ENCODE data around the gene TMCO4. TPM values are rescaled to one million over a fixed set of nuclear protein-coding genes. Genes with fewer than 3 reads are reported as not detected.
A peak's percentile ranks its signal among the peaks of the same experiment; 100 is the strongest.

Gene TMCO4
- total and polyA plus RNA-seq, 2 of the 4 experiments (the other 2 are of a cell fraction): 7.3 to 8.6 TPM

DNA sequence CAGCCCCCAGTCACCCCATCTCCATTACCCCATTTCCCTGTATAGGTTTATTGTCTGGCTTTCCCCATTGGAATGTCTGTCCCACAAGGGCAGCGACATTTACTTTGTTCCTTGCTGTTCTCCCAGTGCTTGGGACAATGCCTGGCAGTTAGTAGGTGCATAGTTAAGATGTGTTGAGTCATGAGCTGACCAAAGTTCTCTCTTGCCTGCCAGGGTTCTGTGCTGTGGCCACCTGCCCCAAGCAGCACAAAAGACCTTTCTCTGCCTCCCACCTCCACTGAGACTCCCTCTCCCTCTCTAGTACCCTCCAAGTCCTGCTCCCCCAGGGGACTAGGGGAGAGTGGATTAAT lies 40.0 kb downstream of the TMCO4 start:
- no peak overlapping the region for H3K4me2 ChIP-seq (ENCODE audit: low read depth, low read length)
- H3K27me3 ChIP-seq (ENCODE audit: control insufficient read depth, insufficient read depth, low read length): no peaks in the 10 kb centered on the region
- POLR2A ChIA-PET (ENCODE audit: unreplicated experiment): no interaction called here
- in situ Hi-C loops (cut with MboI; ENCODE audit: low sequenced_read_pairs) (no loop called here), dilution Hi-C loops (cut with HindIII; ENCODE audit: low sequenced_read_pairs, unreplicated experiment) (no loop called here), intact Hi-C loops (cut with micrococcal nuclease) (no loop called here)
- H3K23ac ChIP-seq (ENCODE audit: low read depth, low read length): no peak overlapping the region
- H3K36me3 ChIP-seq (ENCODE audit: control insufficient read depth, insufficient read depth, low read length): no peaks in the 10 kb centered on the region
- H2BK20ac ChIP-seq (ENCODE audit: low read depth, low read length): peak overlapping the region; percentile 73; the same call in 1 of the 2 replicates
- peaks cover 15% of the 10 kb centered on the region; the same call in 1 of the 2 replicates for H3K9me1 ChIP-seq (ENCODE audit: insufficient read depth, low read length)
- no peak overlapping the region for H3K14ac ChIP-seq (replicated peaks; ENCODE audit: low read depth, low read length)
- peak; percentile 40 for DNase-seq
- H3K18ac ChIP-seq (ENCODE audit: low read depth, low read length): no peak overlapping the region
- no peak overlapping the region for H3K56ac ChIP-seq (ENCODE audit: extremely low read depth, insufficient read depth, low read length)
- H3K4me1 ChIP-seq (ENCODE audit: control insufficient read depth, insufficient read depth, low read length): peaks cover 7% of the 10 kb centered on the region
- H3K4ac ChIP-seq (ENCODE audit: low read depth, low read length): no peak overlapping the region; the same call in 1 of the 2 replicates
- no peak overlapping the region for H3K27ac ChIP-seq (ENCODE audit: insufficient read depth, low read length)
- H3K9me3 ChIP-seq (ENCODE audit: control insufficient read depth, insufficient read depth, low read length): no peaks in the 10 kb centered on the region
- H4K5ac ChIP-seq (ENCODE audit: low read depth, low read length): no peak overlapping the region
- no TSS peak for BruUV-seq (replicated peaks)
- peaks cover 0 to under 1% of the 10 kb centered on the region in 2 experiments; a peak in 1 of 4 replicates for H3K79me1 ChIP-seq (ENCODE audit: low read depth in 1 of 2, low read length in 2 of 2)
- no peak overlapping the region for H3K4me3 ChIP-seq (ENCODE audit: insufficient read depth, low read depth, low read length)
- peak overlapping the region; percentile 2; the same call in 1 of the 2 replicates for H2AK5ac ChIP-seq (ENCODE audit: low read depth, low read length)
- no CpG with 5 or more reads among the region's 1 CpG for WGBS, 2 experiments (ENCODE audit: extremely low coverage in 2 of 2, insufficient read length in 1 of 2)
- no peak overlapping the region; a peak in 1 of 4 replicates for H4K8ac ChIP-seq (ENCODE audit: low read depth in 2 of 2, low read length in 2 of 2)
- H4K20me1 ChIP-seq (ENCODE audit: insufficient read depth, low read length): no peaks in the 10 kb centered on the region
- H2AFZ ChIP-seq (replicated peaks; ENCODE audit: low read length, poor library complexity): no peak overlapping the region
- H2BK120ac ChIP-seq (ENCODE audit: low read depth, low read length): peak overlapping the region; percentile 2; the same call in 1 of the 2 replicates
- H4K91ac ChIP-seq (ENCODE audit: insufficient read depth, low read depth, low read length): peak overlapping the region; percentile 31; the same call in 1 of the 2 replicates
- H2BK5ac ChIP-seq (ENCODE audit: low read depth, low read length, poor library complexity, severe bottlenecking): no peak overlapping the region
- H3K9ac ChIP-seq (ENCODE audit: low read depth, low read length): no peak overlapping the region
- no peak overlapping the region for H2AK9ac ChIP-seq (replicated peaks; ENCODE audit: low read depth, low read length, poor library complexity)
- CTCF ChIA-PET: interaction anchor here (1.3 to 1.6 kb wide), 2 partner anchors 44 to 52 kb away, joined by 3 to 6 read pairs; no protein-coding TSS in a partner anchor
- no peak for ATAC-seq (ENCODE audit: low read depth)
- TF ChIP-seq SMC3 (IDR thresholded peaks at IDR 0.05; ENCODE audit: low read depth, low read length) (no peak), MAZ (IDR thresholded peaks at IDR 0.05; ENCODE audit: borderline replicate concordance, low read depth, low read length) (no peak), CEBPB (IDR thresholded peaks at IDR 0.05; ENCODE audit: low read depth, low read length) (no peak), MAFK (IDR thresholded peaks at IDR 0.05; ENCODE audit: low read depth, low read length) (no peak), RAD21 (IDR thresholded peaks at IDR 0.05; ENCODE audit: low read length) (no peak), RCOR1 (IDR thresholded peaks at IDR 0.05; ENCODE audit: insufficient replicate concordance, low read length) (no peak), CHD1 (IDR thresholded peaks at IDR 0.05; ENCODE audit: low read depth, low read length) (no peak), BHLHE40 (IDR thresholded peaks at IDR 0.05; ENCODE audit: low read depth, low read length) (no peak), MXI1 (IDR thresholded peaks at IDR 0.05; ENCODE audit: borderline replicate concordance, low read depth, low read length) (no peak), RFX5 (IDR thresholded peaks at IDR 0.05; ENCODE audit: low read depth, low read length) (no peak), POLR2A (IDR thresholded peaks at IDR 0.05; ENCODE audit: low read depth, low read length) (no peak), FOS (IDR thresholded peaks at IDR 0.05; ENCODE audit: low read depth, low read length) (no peak), NFE2L2 (IDR thresholded peaks at IDR 0.05; ENCODE audit: low read depth, low read length) (no peak)
- TF ChIP-seq, protein P1, sequence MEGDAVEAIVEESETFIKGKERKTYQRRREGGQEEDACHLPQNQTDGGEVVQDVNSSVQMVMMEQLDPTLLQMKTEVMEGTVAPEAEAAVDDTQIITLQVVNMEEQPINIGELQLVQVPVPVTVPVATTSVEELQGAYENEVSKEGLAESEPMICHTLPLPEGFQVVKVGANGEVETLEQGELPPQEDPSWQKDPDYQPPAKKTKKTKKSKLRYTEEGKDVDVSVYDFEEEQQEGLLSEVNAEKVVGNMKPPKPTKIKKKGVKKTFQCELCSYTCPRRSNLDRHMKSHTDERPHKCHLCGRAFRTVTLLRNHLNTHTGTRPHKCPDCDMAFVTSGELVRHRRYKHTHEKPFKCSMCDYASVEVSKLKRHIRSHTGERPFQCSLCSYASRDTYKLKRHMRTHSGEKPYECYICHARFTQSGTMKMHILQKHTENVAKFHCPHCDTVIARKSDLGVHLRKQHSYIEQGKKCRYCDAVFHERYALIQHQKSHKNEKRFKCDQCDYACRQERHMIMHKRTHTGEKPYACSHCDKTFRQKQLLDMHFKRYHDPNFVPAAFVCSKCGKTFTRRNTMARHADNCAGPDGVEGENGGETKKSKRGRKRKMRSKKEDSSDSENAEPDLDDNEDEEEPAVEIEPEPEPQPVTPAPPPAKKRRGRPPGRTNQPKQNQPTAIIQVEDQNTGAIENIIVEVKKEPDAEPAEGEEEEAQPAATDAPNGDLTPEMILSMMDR (conservative IDR thresholded peaks at IDR 0.05; ENCODE audit: low read depth, low read length): no peak
- TF ChIP-seq, protein P2, sequence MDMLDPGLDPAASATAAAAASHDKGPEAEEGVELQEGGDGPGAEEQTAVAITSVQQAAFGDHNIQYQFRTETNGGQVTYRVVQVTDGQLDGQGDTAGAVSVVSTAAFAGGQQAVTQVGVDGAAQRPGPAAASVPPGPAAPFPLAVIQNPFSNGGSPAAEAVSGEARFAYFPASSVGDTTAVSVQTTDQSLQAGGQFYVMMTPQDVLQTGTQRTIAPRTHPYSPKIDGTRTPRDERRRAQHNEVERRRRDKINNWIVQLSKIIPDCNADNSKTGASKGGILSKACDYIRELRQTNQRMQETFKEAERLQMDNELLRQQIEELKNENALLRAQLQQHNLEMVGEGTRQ (IDR thresholded peaks at IDR 0.05; ENCODE audit: low read depth, low read length): no peak
- TF ChIP-seq, protein P3, sequence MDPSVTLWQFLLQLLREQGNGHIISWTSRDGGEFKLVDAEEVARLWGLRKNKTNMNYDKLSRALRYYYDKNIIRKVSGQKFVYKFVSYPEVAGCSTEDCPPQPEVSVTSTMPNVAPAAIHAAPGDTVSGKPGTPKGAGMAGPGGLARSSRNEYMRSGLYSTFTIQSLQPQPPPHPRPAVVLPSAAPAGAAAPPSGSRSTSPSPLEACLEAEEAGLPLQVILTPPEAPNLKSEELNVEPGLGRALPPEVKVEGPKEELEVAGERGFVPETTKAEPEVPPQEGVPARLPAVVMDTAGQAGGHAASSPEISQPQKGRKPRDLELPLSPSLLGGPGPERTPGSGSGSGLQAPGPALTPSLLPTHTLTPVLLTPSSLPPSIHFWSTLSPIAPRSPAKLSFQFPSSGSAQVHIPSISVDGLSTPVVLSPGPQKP (IDR thresholded peaks at IDR 0.05; ENCODE audit: borderline replicate concordance, low read depth, low read length): no peak
- no peak overlapping the region for H2BK15ac ChIP-seq (ENCODE audit: low read depth, low read length)
